Measurements from ENCODE around the gene FLYWCH1.

DNA sequence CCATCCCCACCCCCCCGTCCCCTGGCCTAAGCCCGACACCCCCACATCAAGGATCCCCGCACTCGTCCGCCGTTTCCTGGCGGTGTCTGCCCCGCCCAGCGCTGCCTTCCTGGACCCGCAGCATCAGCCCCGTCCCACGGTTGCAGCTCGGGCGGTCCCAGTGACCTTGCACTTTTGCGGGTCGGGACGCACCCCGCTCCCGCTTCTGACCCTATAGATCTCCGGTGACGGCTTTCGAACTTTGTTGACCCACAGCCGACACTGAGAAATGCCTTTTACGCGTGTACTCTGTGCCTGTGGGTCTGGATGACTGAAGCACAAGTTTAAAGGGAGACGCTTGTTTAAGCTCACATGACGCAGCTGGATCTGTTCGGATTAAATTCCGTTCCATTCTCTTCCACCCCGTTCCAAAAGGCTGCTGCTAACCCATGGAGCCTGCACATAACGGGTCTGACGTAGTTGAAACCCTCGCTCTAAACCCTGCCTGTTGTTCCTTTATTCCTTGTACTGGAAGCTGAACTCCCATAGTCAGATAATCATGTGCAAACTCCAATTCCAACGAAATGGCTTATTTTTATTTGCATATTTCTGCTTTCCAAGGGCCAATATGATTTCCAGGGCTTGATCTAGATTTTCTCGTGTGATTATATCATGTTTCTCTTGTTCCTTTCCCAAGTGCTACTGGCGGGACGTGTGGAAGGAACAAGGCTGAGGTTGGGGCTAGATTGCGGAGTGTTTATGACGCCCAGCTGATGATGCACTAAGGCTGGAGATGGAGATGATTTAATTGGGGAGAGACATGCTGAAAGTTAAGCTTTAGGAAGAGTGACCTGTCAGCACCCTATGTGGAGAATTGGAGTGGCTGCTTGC is 834 bp downstream of the FLYWCH1 start:
- no peak for TF ChIP-seq POLR2A (IDR thresholded peaks at IDR 0.05; ENCODE audit: low read depth)
- TF ChIP-seq, protein P1, sequence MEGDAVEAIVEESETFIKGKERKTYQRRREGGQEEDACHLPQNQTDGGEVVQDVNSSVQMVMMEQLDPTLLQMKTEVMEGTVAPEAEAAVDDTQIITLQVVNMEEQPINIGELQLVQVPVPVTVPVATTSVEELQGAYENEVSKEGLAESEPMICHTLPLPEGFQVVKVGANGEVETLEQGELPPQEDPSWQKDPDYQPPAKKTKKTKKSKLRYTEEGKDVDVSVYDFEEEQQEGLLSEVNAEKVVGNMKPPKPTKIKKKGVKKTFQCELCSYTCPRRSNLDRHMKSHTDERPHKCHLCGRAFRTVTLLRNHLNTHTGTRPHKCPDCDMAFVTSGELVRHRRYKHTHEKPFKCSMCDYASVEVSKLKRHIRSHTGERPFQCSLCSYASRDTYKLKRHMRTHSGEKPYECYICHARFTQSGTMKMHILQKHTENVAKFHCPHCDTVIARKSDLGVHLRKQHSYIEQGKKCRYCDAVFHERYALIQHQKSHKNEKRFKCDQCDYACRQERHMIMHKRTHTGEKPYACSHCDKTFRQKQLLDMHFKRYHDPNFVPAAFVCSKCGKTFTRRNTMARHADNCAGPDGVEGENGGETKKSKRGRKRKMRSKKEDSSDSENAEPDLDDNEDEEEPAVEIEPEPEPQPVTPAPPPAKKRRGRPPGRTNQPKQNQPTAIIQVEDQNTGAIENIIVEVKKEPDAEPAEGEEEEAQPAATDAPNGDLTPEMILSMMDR (IDR thresholded peaks at IDR 0.05), result no peak
- peak; percentile 49 to 74 for TF ChIP-seq POLR2AphosphoS5 (IDR thresholded peaks at IDR 0.05)
